ENCODE data around the gene LRP1B. TPM values are rescaled to one million over a fixed set of nuclear protein-coding genes. Genes with fewer than 3 reads are reported as not detected.

The LRP1B gene
- total RNA-seq, 2 donors from 2014 or later = 0.52 to 3.0 TPM

GRCh38 chr2:141437521-141437920 lies 693.3 kb downstream of the LRP1B start:
- Histone ChIP-seq H3K36me3 (replicated peaks in 1 of 2; ENCODE audit: insufficient read depth in 1 of 2, low read depth in 2 of 2) (no peaks in the 10 kb centered on the region), H3K4me1 (no peaks in the 10 kb centered on the region), H3K9me3 (peaks cover 0 to 2% (median 0%) of the 10 kb centered on the region in 3 donors), H3K4me3 (no peak overlapping the region), H3K27ac (no peak overlapping the region), H3K27me3 (no peaks in the 10 kb centered on the region)
- intact Hi-C loops (cut with DNase I) = no loop called here
- TF ChIP-seq CTCF (IDR thresholded peaks at IDR 0.05) (no peak), POLR2A (IDR thresholded peaks at IDR 0.05) (no peak)
- 54 to 55% methylated on average over 1 of the region's 1 CpG for WGBS, 2 donors
- no peak for DNase-seq
- no peak for ATAC-seq

DNA sequence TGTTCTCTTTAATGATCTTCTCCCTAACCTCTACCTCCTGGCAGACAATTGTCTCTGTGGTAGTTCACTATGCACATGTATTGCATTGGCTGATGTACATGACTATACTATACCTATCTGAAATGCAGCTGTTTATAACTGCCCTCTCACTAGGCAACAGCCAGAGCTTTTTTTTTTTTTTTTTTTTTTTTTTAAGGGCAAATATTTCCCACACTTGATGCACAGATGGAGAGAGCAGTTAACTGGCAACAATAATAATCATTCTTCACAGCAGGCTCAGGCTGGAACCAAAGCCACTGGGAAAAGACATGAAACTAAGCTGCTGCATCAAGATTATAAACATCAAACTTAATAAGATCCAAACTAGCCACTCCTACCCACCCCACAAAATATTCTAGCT lies 707.7 kb downstream of the LRP1B start:
- H3K4me3 ChIP-seq = no peak overlapping the region
- DNase-seq (no peak), ATAC-seq (no peak)
- H3K36me3 ChIP-seq (replicated peaks in 1 of 2; ENCODE audit: insufficient read depth in 1 of 2, low read depth in 2 of 2) = no peaks in the 10 kb centered on the region
- no peak overlapping the region for H3K27ac ChIP-seq
- no peaks in the 10 kb centered on the region for H3K27me3 ChIP-seq
- no peaks in the 10 kb centered on the region for H3K9me3 ChIP-seq
- H3K4me1 ChIP-seq = no peaks in the 10 kb centered on the region
- TF ChIP-seq CTCF (IDR thresholded peaks at IDR 0.05) = no peak
- TF ChIP-seq POLR2A (IDR thresholded peaks at IDR 0.05) = no peak
- intact Hi-C loops (cut with DNase I) = no loop called here

DNA sequence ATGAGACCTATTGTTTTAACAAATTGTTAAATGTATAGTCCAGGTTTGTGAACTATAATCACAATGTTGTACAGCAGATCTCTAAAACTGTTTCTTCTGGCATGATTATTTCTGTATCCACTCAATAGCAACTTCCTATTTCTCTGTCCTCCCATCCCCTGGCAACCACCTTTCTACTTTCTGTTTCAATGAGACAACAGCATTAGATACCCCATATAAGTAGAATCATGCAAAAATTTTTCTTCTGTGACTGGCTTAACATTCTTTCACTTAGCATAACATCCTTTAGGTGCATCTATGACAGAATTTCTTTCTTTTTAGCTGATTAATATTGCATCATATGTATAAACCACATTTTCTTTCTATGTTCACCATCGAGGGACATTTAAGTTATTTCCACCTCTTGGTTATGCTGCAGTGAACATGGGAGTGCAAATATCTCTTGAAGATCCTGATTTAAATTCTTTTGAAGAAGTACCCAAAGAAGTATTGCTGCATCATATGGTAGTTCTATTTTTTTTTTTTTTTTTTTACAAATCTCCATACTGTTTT lies 713.5 kb downstream of the LRP1B start:
- Histone ChIP-seq H3K4me3 (no peak overlapping the region), H3K9me3 (no peaks in the 10 kb centered on the region), H3K27me3 (no peaks in the 10 kb centered on the region), H3K4me1 (no peaks in the 10 kb centered on the region), H3K27ac (no peak overlapping the region), H3K36me3 (replicated peaks in 1 of 2; ENCODE audit: insufficient read depth in 1 of 2, low read depth in 2 of 2) (no peaks in the 10 kb centered on the region)
- no peak for ATAC-seq
- intact Hi-C loops (cut with DNase I) = no loop called here
- DNase-seq = no peak
- no peak for TF ChIP-seq CTCF (IDR thresholded peaks at IDR 0.05)
- no peak for TF ChIP-seq POLR2A (IDR thresholded peaks at IDR 0.05)
- 66 to 86% methylated on average over 1 of the region's 1 CpG for WGBS, 2 donors

- no peaks in the 10 kb centered on the region for H3K4me1 ChIP-seq
- no peak for ATAC-seq
- intact Hi-C loops (cut with DNase I) = no loop called here
- DNase-seq = no peak
- TF ChIP-seq CTCF (IDR thresholded peaks at IDR 0.05) (no peak), POLR2A (IDR thresholded peaks at IDR 0.05) (no peak)
- H3K27me3 ChIP-seq = no peaks in the 10 kb centered on the region
- no peak overlapping the region for H3K4me3 ChIP-seq
- H3K36me3 ChIP-seq (replicated peaks in 1 of 2; ENCODE audit: insufficient read depth in 1 of 2, low read depth in 2 of 2) = no peaks in the 10 kb centered on the region
- H3K9me3 ChIP-seq = no peaks in the 10 kb centered on the region
- no peak overlapping the region for H3K27ac ChIP-seq
- 27 to 32% methylated on average over 2 of the region's 2 CpGs for WGBS, 2 donors
These were observed 719.4 kb downstream of the LRP1B start for GRCh38 chr2:141411419-141411818.

- DNase-seq (no peak), ATAC-seq (no peak)
- intact Hi-C loops (cut with DNase I) = no loop called here
- Histone ChIP-seq H3K4me1 (no peaks in the 10 kb centered on the region), H3K9me3 (no peaks in the 10 kb centered on the region), H3K27ac (no peak overlapping the region), H3K36me3 (replicated peaks in 1 of 2; ENCODE audit: insufficient read depth in 1 of 2, low read depth in 2 of 2) (no peaks in the 10 kb centered on the region), H3K4me3 (no peak overlapping the region), H3K27me3 (no peaks in the 10 kb centered on the region)
- TF ChIP-seq CTCF (IDR thresholded peaks at IDR 0.05) = peak in 2 of 7 experiments; percentile 11 to 17
- TF ChIP-seq POLR2A (IDR thresholded peaks at IDR 0.05) = no peak
- WGBS, 2 donors = 33 to 50% methylated on average over 1 of the region's 1 CpG
These were observed 731.5 kb downstream of the LRP1B start for GRCh38 chr2:141399270-141399669.
